Neural progenitor cell (in vitro differentiated cells): ENCODE results near the gene VKORC1. TPM values are rescaled to one million over a fixed set of nuclear protein-coding genes. Genes with fewer than 3 reads are reported as not detected.

Experiments used
- DNase-seq: peaks from one replicate; pipeline ENCODE4 v3.0.0-alpha.2; 2016; ENCODE audit warnings: low spot score
- H2AFZ ChIP-seq: fragments of 200-600 bp; sonication (generic); replicated peaks from 2 replicates; pipeline ENCODE4 v1.6.1; 2016; ENCODE audit warnings: antibody characterized with exemption
- H3F3A ChIP-seq: fragments of 200-600 bp; sonication (generic); 2 replicates; pipeline ENCODE4 v1.6.1; 2016; ENCODE audit warnings: antibody characterized with exemption, low read depth
- H3K27ac ChIP-seq: fragments of 200-600 bp; sonication (generic); 2 replicates; pipeline ENCODE4 v1.5.1; 2016; ENCODE audit warnings: mild to moderate bottlenecking
- H3K27me3 ChIP-seq: fragments of 200-600 bp; sonication (generic); 2 replicates; pipeline ENCODE4 v1.6.1; 2016; ENCODE audit warnings: mild to moderate bottlenecking, moderate library complexity
- H3K36me3 ChIP-seq: fragments of 200-600 bp; sonication (generic); 2 replicates; pipeline ENCODE4 v1.5.1; 2016
- H3K4me1 ChIP-seq: fragments of 200-600 bp; sonication (generic); 2 replicates; pipeline ENCODE4 v1.6.1; 2016; ENCODE audit warnings: mixed run types
- H3K4me2 ChIP-seq: fragments of 200-600 bp; sonication (generic); 2 replicates; pipeline ENCODE4 v1.6.1; 2016
- H3K4me3 ChIP-seq: fragments of 200-600 bp; sonication (generic); 2 replicates; pipeline ENCODE4 v1.5.1; 2016
- H3K79me2 ChIP-seq: fragments of 200-600 bp; sonication (generic); 2 replicates; pipeline ENCODE4 v1.6.1; 2016; ENCODE audit warnings: low read depth
- H3K9ac ChIP-seq: fragments of 200-600 bp; sonication (generic); 2 replicates; pipeline ENCODE4 v1.6.1; 2016
- H3K9me3 ChIP-seq: fragments of 200-600 bp; sonication (generic); 2 replicates; pipeline ENCODE4 v1.5.1; 2016; ENCODE audit warnings: low read depth
- H4K20me1 ChIP-seq: fragments of 200-600 bp; sonication (generic); 2 replicates; pipeline ENCODE4 v1.6.1; 2016; ENCODE audit warnings: low read depth
- H3K27ac Mint-ChIP-seq: 3 replicates; pipeline ENCODE4 v1.8.0; 2021; ENCODE audit warnings: mixed read lengths
- H3K27me3 Mint-ChIP-seq: 2 replicates; pipeline ENCODE4 v1.8.0; 2022; ENCODE audit warnings: low read depth, mild to moderate bottlenecking, inconsistent platforms, moderate library complexity, mixed read lengths; ENCODE audit not compliant: insufficient read depth
- H3K36me3 Mint-ChIP-seq: 3 replicates; pipeline ENCODE4 v1.8.0; 2021; ENCODE audit warnings: mixed read lengths
- H3K4me1 Mint-ChIP-seq: 3 replicates; pipeline ENCODE4 v1.8.0; 2021; ENCODE audit warnings: mixed read lengths
- H3K4me3 Mint-ChIP-seq: 3 replicates; pipeline ENCODE4 v1.8.0; 2021; ENCODE audit warnings: mild to moderate bottlenecking, moderate library complexity, mixed read lengths
- H3K9me3 Mint-ChIP-seq: 3 replicates; pipeline ENCODE4 v1.8.0; 2020; ENCODE audit warnings: mixed read lengths
- CTCF ChIP-seq: fragments of 200-600 bp; sonication (generic); IDR thresholded peaks from 2 replicates; pipeline ENCODE4 v1.5.1; 2017; ENCODE audit warnings: antibody characterized with exemption, mild to moderate bottlenecking
- EZH2 ChIP-seq: fragments of 200-600 bp; sonication (generic); IDR thresholded peaks from 2 replicates; pipeline ENCODE4 v1.6.1; 2017; ENCODE audit warnings: antibody characterized with exemption, mild to moderate bottlenecking, moderate library complexity
- EZH2phosphoT487 ChIP-seq: fragments of 200-600 bp; sonication (generic); IDR thresholded peaks from 2 replicates; pipeline ENCODE4 v1.6.1; 2017; ENCODE audit warnings: antibody characterized with exemption
- total RNA-seq: library from RNA; depleted of rRNA; stranded (reverse); fragments of >200 nt; gene quantifications from 2 replicates; pipeline ENCODE4 v1.2.3, GENCODE V29; 2015; ENCODE audit warnings: low replicate concordance

VKORC1 gene
- total RNA-seq, 1 donor from 2014 or later: 95.9 TPM

GRCh38 chr16:31118223-31119155, 23.9 kb upstream of the VKORC1 start:
- H3K27me3 Mint-ChIP-seq: peaks cover 11% of the 10 kb centered on the region
- H4K20me1 ChIP-seq: peaks cover 18% of the 10 kb centered on the region
- peaks cover 8% of the 10 kb centered on the region for H3K4me1 Mint-ChIP-seq
- no peak overlapping the region for H3K9ac ChIP-seq
- no peak overlapping the region for H2AFZ ChIP-seq
- no peaks in the 10 kb centered on the region for H3K9me3 Mint-ChIP-seq
- peaks cover 38% of the 10 kb centered on the region for H3K79me2 ChIP-seq
- no peaks in the 10 kb centered on the region for H3K27me3 ChIP-seq
- peaks cover 18% of the 10 kb centered on the region for H3K36me3 Mint-ChIP-seq
- H3K9me3 ChIP-seq: no peaks in the 10 kb centered on the region
- TF ChIP-seq EZH2phosphoT487 (no peak), CTCF (no peak), EZH2 (no peak)
- DNase-seq: no peak
- peak overlapping the region; percentile 10 for H3K27ac Mint-ChIP-seq
- peak overlapping the region; percentile 84 for H3K4me3 ChIP-seq
- H3K4me2 ChIP-seq: peak overlapping the region; percentile 95
- peaks cover 7% of the 10 kb centered on the region for H3K36me3 ChIP-seq
- no peaks in the 10 kb centered on the region for H3K4me1 ChIP-seq
- H3K27ac ChIP-seq: no peak overlapping the region
- H3F3A ChIP-seq: peaks cover 7% of the 10 kb centered on the region
- H3K4me3 Mint-ChIP-seq: peak overlapping the region; percentile 85

- Mint-ChIP-seq H3K4me3 (peak within 1 kb of the TSS; percentile 85), H3K4me1 (peaks cover 8% of the 10 kb centered on the region), H3K36me3 (peaks cover 18% of the 10 kb centered on the region), H3K27ac (peak within 1 kb of the TSS; percentile 10), H3K27me3 (peaks cover 11% of the 10 kb centered on the region), H3K9me3 (no peaks in the 10 kb centered on the region)
- H2AFZ ChIP-seq: no peak within 1 kb of the TSS
- TF ChIP-seq EZH2: no peak
- no peak for TF ChIP-seq CTCF
- TF ChIP-seq EZH2phosphoT487: no peak
- H3K9ac ChIP-seq: peak within 1 kb of the TSS; percentile 45
- H3K4me2 ChIP-seq: peak within 1 kb of the TSS; percentile 95
- no peaks in the 10 kb centered on the region for H3K9me3 ChIP-seq
- peak within 1 kb of the TSS; percentile 84 for H3K4me3 ChIP-seq
- peaks cover 18% of the 10 kb centered on the region for H4K20me1 ChIP-seq
- H3K4me1 ChIP-seq: no peaks in the 10 kb centered on the region
- peaks cover 7% of the 10 kb centered on the region for H3K36me3 ChIP-seq
- H3K27me3 ChIP-seq: no peaks in the 10 kb centered on the region
- peak; percentile 100 for DNase-seq
- H3F3A ChIP-seq: peaks cover 7% of the 10 kb centered on the region
- peak within 1 kb of the TSS; percentile 64 for H3K27ac ChIP-seq
- peaks cover 38% of the 10 kb centered on the region for H3K79me2 ChIP-seq
These were observed 23.0 kb upstream of the VKORC1 start, which contains the start of gene KAT8 for GRCh38 chr16:31117384-31118222. Gene KAT8, plus strand, starts transcription at chr16:31117664. Its CDS starts 18 bp downstream, at chr16:31117682.

- Histone ChIP-seq H3K9me3 (no peaks in the 10 kb centered on the region), H3K4me3 (no peak overlapping the region), H3K4me2 (no peak overlapping the region), H2AFZ (no peak overlapping the region), H3K9ac (no peak overlapping the region), H3K36me3 (no peaks in the 10 kb centered on the region), H3K27me3 (no peaks in the 10 kb centered on the region), H3K79me2 (peaks cover 32% of the 10 kb centered on the region), H4K20me1 (peaks cover 18% of the 10 kb centered on the region), H3F3A (peaks cover 7% of the 10 kb centered on the region), H3K27ac (no peak overlapping the region), H3K4me1 (no peaks in the 10 kb centered on the region)
- TF ChIP-seq EZH2 (no peak), CTCF (no peak), EZH2phosphoT487 (no peak)
- Mint-ChIP-seq H3K27ac (no peak overlapping the region), H3K36me3 (peaks cover 19% of the 10 kb centered on the region), H3K4me3 (peak overlapping the region; percentile 72), H3K27me3 (peaks cover 7% of the 10 kb centered on the region), H3K4me1 (peaks cover 9% of the 10 kb centered on the region), H3K9me3 (no peaks in the 10 kb centered on the region)
- DNase-seq: no peak
These were observed 19.9 kb upstream of the VKORC1 start for GRCh38 chr16:31114468-31114867.
